Measurements from ENCODE around the gene SLC16A5. TPM values are rescaled to one million over a fixed set of nuclear protein-coding genes. Genes with fewer than 3 reads are reported as not detected.

Gene SLC16A5
- total and polyA plus RNA-seq, 3 donors from 2014 or later, result 6.4 to 11.1 (median 6.9) TPM

GRCh38 chr17:75087182-75087557 lies 584 bp upstream of the SLC16A5 start:
- WGBS, 2 donors, result 55 to 61% methylated on average over 10 to 12 of the region's 12 CpGs
- TF ChIP-seq POLR2A (IDR thresholded peaks at IDR 0.05) (no peak), CTCF (IDR thresholded peaks at IDR 0.05) (no peak)
- intact Hi-C loops (cut with DNase I; ENCODE audit: low total_unique reads), result no loop called here

GRCh38 chr17:75088465-75089417 lies 987 bp downstream of the SLC16A5 start:
- no peak for DNase-seq
- H3K4me1 ChIP-seq, result peaks cover 14% of the 10 kb centered on the region
- intact Hi-C loops (cut with DNase I; ENCODE audit: low total_unique reads), result no loop called here

More at GRCh38 chr17:75087182-75087557, 584 bp upstream of the SLC16A5 start:
- no peak for DNase-seq
- H3K9me3 ChIP-seq, result no peaks in the 10 kb centered on the region
- H3K27ac ChIP-seq, result peak overlapping the region in 1 of 2 donors; percentile 39
- no peaks in the 10 kb centered on the region for H3K36me3 ChIP-seq (ENCODE audit: low read depth, missing control alignments)
- H3K4me3 ChIP-seq, result peak overlapping the region; percentile 34 to 52
- H3K27me3 ChIP-seq, result no peaks in the 10 kb centered on the region
- H3K4me1 ChIP-seq, result peaks cover 14% of the 10 kb centered on the region

GRCh38 chr17:75090871-75091854 lies 3.4 kb downstream of the SLC16A5 start:
- no peaks in the 10 kb centered on the region for H3K27me3 ChIP-seq
- no peak overlapping the region for H3K4me3 ChIP-seq
- H3K4me1 ChIP-seq, result peaks cover 14% of the 10 kb centered on the region
- H3K27ac ChIP-seq, result no peak overlapping the region
- intact Hi-C loops (cut with DNase I; ENCODE audit: low total_unique reads), result no loop called here
- DNase-seq, result no peak
- no peak for TF ChIP-seq POLR2A (IDR thresholded peaks at IDR 0.05)
- TF ChIP-seq CTCF (IDR thresholded peaks at IDR 0.05), result no peak
- H3K36me3 ChIP-seq (ENCODE audit: low read depth, missing control alignments), result no peaks in the 10 kb centered on the region
- 46 to 62% methylated on average over 17 to 19 of the region's 19 CpGs for WGBS, 2 donors
- no peaks in the 10 kb centered on the region for H3K9me3 ChIP-seq

More at GRCh38 chr17:75088465-75089417, 987 bp downstream of the SLC16A5 start:
- Histone ChIP-seq H3K4me3 (peak overlapping the region in 1 of 2 donors; percentile 52), H3K27ac (peak overlapping the region in 1 of 2 donors; percentile 39), H3K27me3 (no peaks in the 10 kb centered on the region), H3K9me3 (no peaks in the 10 kb centered on the region), H3K36me3 (ENCODE audit: low read depth, missing control alignments) (no peaks in the 10 kb centered on the region)
- WGBS, 2 donors, result 77 to 82% methylated on average over 8 to 11 of the region's 11 CpGs
- TF ChIP-seq CTCF (IDR thresholded peaks at IDR 0.05) (no peak), POLR2A (IDR thresholded peaks at IDR 0.05) (no peak)

DNA sequence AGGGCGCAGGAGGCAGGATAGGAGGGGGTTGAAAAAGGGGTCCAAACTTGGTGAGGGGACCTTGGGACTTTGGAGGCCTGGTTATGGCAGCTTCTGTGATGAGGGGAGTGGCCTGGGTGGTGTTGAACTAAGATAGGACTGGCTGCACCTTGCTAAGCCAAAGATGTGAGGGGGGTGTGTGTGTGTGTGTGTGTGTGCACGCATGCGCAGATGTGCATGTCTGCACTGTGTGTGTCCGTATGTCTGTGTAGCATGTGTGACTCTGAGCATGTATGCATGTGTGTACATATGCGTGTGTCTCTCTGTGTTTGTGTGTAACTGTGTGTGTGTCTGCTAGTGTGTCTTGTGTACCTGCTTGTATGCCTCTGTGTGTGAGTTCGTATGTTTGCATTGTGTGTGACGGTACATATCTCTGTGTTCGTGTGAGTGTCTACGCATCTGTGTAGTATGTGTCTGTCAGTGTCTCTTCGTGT lies 4.1 kb downstream of the SLC16A5 start:
- DNase-seq, result no peak

More for the DNA sequence above, 4.1 kb downstream of the SLC16A5 start:
- Histone ChIP-seq H3K4me3 (no peak overlapping the region), H3K27ac (no peak overlapping the region), H3K27me3 (no peaks in the 10 kb centered on the region), H3K9me3 (no peaks in the 10 kb centered on the region), H3K4me1 (peaks cover 14% of the 10 kb centered on the region), H3K36me3 (ENCODE audit: low read depth, missing control alignments) (no peaks in the 10 kb centered on the region)
- intact Hi-C loops (cut with DNase I; ENCODE audit: low total_unique reads), result no loop called here
- TF ChIP-seq POLR2A (IDR thresholded peaks at IDR 0.05), result no peak
- TF ChIP-seq CTCF (IDR thresholded peaks at IDR 0.05), result no peak
- 77 to 83% methylated on average over 10 of the region's 10 CpGs for WGBS, 2 donors
